GM18907 (cell line): ENCODE data around the gene RUNX2.

Experiments
- ATAC-seq: cut with Tn5 transposase; IDR thresholded peaks from one replicate; pipeline ENCODE4 v1.9.1; 2021; ENCODE audit warnings: mild to moderate bottlenecking, moderate library complexity; ENCODE audit not compliant: unreplicated experiment

The RUNX2 gene

GRCh38 chr6:45479834-45480751 lies 152.0 kb downstream of the RUNX2 start:
- peak; percentile 90 for ATAC-seq

GRCh38 chr6:45480752-45481415 lies 152.8 kb downstream of the RUNX2 start:
- no peak for ATAC-seq

GRCh38 chr6:45483021-45483420 lies 154.9 kb downstream of the RUNX2 start:
- no peak for ATAC-seq

- no peak for ATAC-seq
Measured at GRCh38 chr6:45483501-45483900, 155.4 kb downstream of the RUNX2 start.

- no peak for ATAC-seq
Measured at GRCh38 chr6:45486736-45487135, 158.6 kb downstream of the RUNX2 start.

- no peak for ATAC-seq
Measured at GRCh38 chr6:45487645-45488044, 159.5 kb downstream of the RUNX2 start.

- ATAC-seq = no peak
Measured at GRCh38 chr6:45488269-45488668, 160.1 kb downstream of the RUNX2 start.

GRCh38 chr6:45488889-45489288 lies 160.8 kb downstream of the RUNX2 start:
- no peak for ATAC-seq

GRCh38 chr6:45491048-45491735 lies 163.1 kb downstream of the RUNX2 start:
- ATAC-seq = no peak

- ATAC-seq = no peak
Measured at GRCh38 chr6:45491874-45492273, 163.7 kb downstream of the RUNX2 start.

- ATAC-seq = no peak
Measured at GRCh38 chr6:45493761-45494160, 165.6 kb downstream of the RUNX2 start.

GRCh38 chr6:45494416-45495135 lies 166.4 kb downstream of the RUNX2 start:
- ATAC-seq = no peak

GRCh38 chr6:45495429-45496084 lies 167.4 kb downstream of the RUNX2 start:
- no peak for ATAC-seq

- no peak for ATAC-seq
Measured at GRCh38 chr6:45496085-45496433, 167.9 kb downstream of the RUNX2 start.

GRCh38 chr6:45498591-45498990 lies 170.5 kb downstream of the RUNX2 start:
- ATAC-seq = no peak

- ATAC-seq = no peak
Measured at GRCh38 chr6:45500924-45501816, 173.0 kb downstream of the RUNX2 start.

- ATAC-seq = no peak
Measured at GRCh38 chr6:45502456-45502855, 174.3 kb downstream of the RUNX2 start.

GRCh38 chr6:45504947-45505346 lies 176.8 kb downstream of the RUNX2 start:
- no peak for ATAC-seq

- no peak for ATAC-seq
Measured at GRCh38 chr6:45505470-45505869, 177.3 kb downstream of the RUNX2 start.

GRCh38 chr6:45507186-45507585 lies 179.1 kb downstream of the RUNX2 start:
- ATAC-seq = no peak
